ENCODE data around the gene PCSK7. TPM values are rescaled to one million over a fixed set of nuclear protein-coding genes. Genes with fewer than 3 reads are reported as not detected.
"Not testable (repeated sequence)": the region's sequence is repeated elsewhere in the genome, so short reads cannot be mapped to it uniquely, and the experiment has no call there.

PCSK7 gene
- total RNA-seq, 1 experiment from 2014 or later, result 30.0 TPM

DNA sequence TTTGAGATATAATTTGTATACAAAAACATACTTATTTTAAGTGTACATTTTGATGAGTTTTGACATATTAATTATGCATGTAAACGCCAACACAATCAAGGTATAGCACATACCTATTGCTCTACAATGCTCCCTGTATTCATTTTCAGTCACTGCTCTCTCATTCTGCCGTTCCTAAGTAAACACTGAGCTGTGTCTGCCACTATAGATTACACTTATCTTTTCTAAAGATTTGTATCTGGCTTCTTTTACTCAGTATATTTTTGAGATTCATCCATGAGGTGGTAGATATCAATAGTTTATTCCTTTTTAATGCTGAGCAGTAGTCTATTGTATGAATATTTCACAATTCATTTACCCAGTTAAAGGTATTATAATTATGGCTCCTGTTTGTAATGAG is 33.9 kb upstream of the PCSK7 start:
- H3K9ac ChIP-seq (ENCODE audit: low read length), result no peak overlapping the region
- intact Hi-C loops (cut with micrococcal nuclease), result no loop called here
- ChIA-PET POLR2A (no interaction called here), CTCF (no interaction called here), RAD21 (ENCODE audit: low non-redundant PET in 1 of 2, low total read pairs in 2 of 2, uncharacterized antibody in 2 of 2, unreplicated experiment in 2 of 2) (no interaction called here)
- no peak for DNase-seq (ENCODE audit: low read depth, low spot score)
- no peaks in the 10 kb centered on the region for H4K20me1 ChIP-seq (ENCODE audit: insufficient read depth)
- H3K79me2 ChIP-seq (ENCODE audit: insufficient read depth, low read length), result no peaks in the 10 kb centered on the region
- H3K4me2 ChIP-seq (ENCODE audit: low read length), result no peak overlapping the region
- BruUV-seq (replicated peaks), result no TSS peak
- H3K9me2 ChIP-seq (ENCODE audit: insufficient read depth), result no peaks in the 10 kb centered on the region
- H3K36me3 ChIP-seq (ENCODE audit: control insufficient read depth in 1 of 2, insufficient read depth in 2 of 2, low read length in 2 of 2), result 0 out of 4 replicates have a peak, but pooled peaks cover 0 to 5% of the 10 kb centered on the region in 2 experiments
- H3K27ac ChIP-seq (ENCODE audit: low read depth, low read length), result no peak overlapping the region
- no peaks in the 10 kb centered on the region for H3K27me3 ChIP-seq (ENCODE audit: insufficient read depth, low read length)
- ATAC-seq, result no peak
- H3K9me3 ChIP-seq (ENCODE audit: control insufficient read depth in 1 of 2, insufficient read depth in 1 of 2, low read depth in 1 of 2, low read length in 2 of 2), result no peaks in the 10 kb centered on the region
- no peak overlapping the region for H3K4me3 ChIP-seq (replicated peaks in 1 of 2; ENCODE audit: low read depth in 1 of 2, low read length in 2 of 2)
- TF ChIP-seq CBX3 (IDR thresholded peaks at IDR 0.05; ENCODE audit: low read depth), result no peak
- no peak for TF ChIP-seq POLR2A (IDR thresholded peaks at IDR 0.05; ENCODE audit: borderline replicate concordance, extremely low read depth, insufficient read depth, insufficient read length)
- TF ChIP-seq, protein P1, sequence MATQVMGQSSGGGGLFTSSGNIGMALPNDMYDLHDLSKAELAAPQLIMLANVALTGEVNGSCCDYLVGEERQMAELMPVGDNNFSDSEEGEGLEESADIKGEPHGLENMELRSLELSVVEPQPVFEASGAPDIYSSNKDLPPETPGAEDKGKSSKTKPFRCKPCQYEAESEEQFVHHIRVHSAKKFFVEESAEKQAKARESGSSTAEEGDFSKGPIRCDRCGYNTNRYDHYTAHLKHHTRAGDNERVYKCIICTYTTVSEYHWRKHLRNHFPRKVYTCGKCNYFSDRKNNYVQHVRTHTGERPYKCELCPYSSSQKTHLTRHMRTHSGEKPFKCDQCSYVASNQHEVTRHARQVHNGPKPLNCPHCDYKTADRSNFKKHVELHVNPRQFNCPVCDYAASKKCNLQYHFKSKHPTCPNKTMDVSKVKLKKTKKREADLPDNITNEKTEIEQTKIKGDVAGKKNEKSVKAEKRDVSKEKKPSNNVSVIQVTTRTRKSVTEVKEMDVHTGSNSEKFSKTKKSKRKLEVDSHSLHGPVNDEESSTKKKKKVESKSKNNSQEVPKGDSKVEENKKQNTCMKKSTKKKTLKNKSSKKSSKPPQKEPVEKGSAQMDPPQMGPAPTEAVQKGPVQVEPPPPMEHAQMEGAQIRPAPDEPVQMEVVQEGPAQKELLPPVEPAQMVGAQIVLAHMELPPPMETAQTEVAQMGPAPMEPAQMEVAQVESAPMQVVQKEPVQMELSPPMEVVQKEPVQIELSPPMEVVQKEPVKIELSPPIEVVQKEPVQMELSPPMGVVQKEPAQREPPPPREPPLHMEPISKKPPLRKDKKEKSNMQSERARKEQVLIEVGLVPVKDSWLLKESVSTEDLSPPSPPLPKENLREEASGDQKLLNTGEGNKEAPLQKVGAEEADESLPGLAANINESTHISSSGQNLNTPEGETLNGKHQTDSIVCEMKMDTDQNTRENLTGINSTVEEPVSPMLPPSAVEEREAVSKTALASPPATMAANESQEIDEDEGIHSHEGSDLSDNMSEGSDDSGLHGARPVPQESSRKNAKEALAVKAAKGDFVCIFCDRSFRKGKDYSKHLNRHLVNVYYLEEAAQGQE (IDR thresholded peaks at IDR 0.05; ENCODE audit: low read depth), result no peak
- no peak for TF ChIP-seq EZH2phosphoT487 (IDR thresholded peaks at IDR 0.05; ENCODE audit: borderline replicate concordance)
- no peak for TF ChIP-seq ZFX (IDR thresholded peaks at IDR 0.05)
- TF ChIP-seq, protein P2, sequence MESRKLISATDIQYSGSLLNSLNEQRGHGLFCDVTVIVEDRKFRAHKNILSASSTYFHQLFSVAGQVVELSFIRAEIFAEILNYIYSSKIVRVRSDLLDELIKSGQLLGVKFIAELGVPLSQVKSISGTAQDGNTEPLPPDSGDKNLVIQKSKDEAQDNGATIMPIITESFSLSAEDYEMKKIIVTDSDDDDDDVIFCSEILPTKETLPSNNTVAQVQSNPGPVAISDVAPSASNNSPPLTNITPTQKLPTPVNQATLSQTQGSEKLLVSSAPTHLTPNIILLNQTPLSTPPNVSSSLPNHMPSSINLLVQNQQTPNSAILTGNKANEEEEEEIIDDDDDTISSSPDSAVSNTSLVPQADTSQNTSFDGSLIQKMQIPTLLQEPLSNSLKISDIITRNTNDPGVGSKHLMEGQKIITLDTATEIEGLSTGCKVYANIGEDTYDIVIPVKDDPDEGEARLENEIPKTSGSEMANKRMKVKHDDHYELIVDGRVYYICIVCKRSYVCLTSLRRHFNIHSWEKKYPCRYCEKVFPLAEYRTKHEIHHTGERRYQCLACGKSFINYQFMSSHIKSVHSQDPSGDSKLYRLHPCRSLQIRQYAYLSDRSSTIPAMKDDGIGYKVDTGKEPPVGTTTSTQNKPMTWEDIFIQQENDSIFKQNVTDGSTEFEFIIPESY (IDR thresholded peaks at IDR 0.05; ENCODE audit: extremely low read depth, insufficient replicate concordance, low read length), result no peak
- TF ChIP-seq ZNF274 (IDR thresholded peaks at IDR 0.05; ENCODE audit: low read depth, low read length), result no peak
- TF ChIP-seq, protein P3, sequence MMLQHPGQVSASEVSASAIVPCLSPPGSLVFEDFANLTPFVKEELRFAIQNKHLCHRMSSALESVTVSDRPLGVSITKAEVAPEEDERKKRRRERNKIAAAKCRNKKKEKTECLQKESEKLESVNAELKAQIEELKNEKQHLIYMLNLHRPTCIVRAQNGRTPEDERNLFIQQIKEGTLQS (IDR thresholded peaks at IDR 0.05), result no peak
- TF ChIP-seq, protein P4, sequence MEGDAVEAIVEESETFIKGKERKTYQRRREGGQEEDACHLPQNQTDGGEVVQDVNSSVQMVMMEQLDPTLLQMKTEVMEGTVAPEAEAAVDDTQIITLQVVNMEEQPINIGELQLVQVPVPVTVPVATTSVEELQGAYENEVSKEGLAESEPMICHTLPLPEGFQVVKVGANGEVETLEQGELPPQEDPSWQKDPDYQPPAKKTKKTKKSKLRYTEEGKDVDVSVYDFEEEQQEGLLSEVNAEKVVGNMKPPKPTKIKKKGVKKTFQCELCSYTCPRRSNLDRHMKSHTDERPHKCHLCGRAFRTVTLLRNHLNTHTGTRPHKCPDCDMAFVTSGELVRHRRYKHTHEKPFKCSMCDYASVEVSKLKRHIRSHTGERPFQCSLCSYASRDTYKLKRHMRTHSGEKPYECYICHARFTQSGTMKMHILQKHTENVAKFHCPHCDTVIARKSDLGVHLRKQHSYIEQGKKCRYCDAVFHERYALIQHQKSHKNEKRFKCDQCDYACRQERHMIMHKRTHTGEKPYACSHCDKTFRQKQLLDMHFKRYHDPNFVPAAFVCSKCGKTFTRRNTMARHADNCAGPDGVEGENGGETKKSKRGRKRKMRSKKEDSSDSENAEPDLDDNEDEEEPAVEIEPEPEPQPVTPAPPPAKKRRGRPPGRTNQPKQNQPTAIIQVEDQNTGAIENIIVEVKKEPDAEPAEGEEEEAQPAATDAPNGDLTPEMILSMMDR (IDR thresholded peaks at IDR 0.05 in 2 of 3, conservative IDR thresholded peaks at IDR 0.05 in 1 of 3; ENCODE audit: borderline replicate concordance in 1 of 3, insufficient read depth in 1 of 3, low read depth in 2 of 3, low read length in 2 of 3), result no peak
- TF ChIP-seq SP1 (IDR thresholded peaks at IDR 0.05; ENCODE audit: low read depth), result no peak
- no peak for TF ChIP-seq EZH2 (IDR thresholded peaks at IDR 0.05)
- TF ChIP-seq, protein P5, sequence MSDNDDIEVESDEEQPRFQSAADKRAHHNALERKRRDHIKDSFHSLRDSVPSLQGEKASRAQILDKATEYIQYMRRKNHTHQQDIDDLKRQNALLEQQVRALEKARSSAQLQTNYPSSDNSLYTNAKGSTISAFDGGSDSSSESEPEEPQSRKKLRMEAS (IDR thresholded peaks at IDR 0.05), result no peak
- H2AFZ ChIP-seq (ENCODE audit: low read depth, low read length, poor library complexity, severe bottlenecking), result no peak overlapping the region
- peaks cover 0 to 4% of the 10 kb centered on the region in 2 experiments; a peak in 1 of 4 replicates for H3K4me1 ChIP-seq (ENCODE audit: control insufficient read depth in 1 of 2, insufficient read depth in 2 of 2, low read length in 2 of 2)

DNA sequence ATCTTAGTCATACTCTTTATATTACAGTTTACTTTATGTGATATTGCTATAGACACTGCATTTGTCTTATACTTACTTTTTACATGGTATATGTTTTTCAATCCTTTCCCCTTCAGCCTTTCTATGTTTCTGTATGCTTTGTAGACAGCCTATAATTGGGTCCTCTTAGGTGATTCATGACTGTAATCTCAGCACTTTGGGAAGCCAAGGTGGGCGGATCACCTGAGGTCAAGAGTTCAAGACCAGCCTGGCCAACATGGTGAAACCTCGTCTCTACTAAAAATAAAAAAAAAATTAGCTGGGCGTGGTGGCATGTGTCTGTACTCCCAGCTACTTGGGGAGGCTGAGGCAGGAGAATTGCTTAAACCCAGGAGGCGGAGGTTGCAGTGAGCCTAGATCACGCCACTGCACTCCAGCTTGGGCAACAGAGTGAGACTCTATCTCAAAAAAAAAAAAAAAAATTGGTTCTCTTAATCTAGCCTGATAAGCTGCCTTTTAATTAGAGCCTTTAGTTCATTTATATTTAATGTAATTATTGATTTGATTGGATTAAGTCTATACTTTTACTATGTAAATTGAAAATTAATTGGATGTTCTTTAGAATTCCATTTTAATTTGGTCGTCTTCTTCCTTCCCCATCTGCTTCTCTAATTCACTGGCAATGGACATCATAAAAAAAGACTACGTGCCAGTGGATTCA is 32.9 kb upstream of the PCSK7 start:
- H3K79me2 ChIP-seq (ENCODE audit: insufficient read depth, low read length); H3K27me3 ChIP-seq (ENCODE audit: insufficient read depth, low read length); H3K9me2 ChIP-seq (ENCODE audit: insufficient read depth); H3K4me3 ChIP-seq (replicated peaks in 1 of 2; ENCODE audit: low read depth in 1 of 2, low read length in 2 of 2); H2AFZ ChIP-seq (ENCODE audit: low read depth, low read length, poor library complexity, severe bottlenecking); H3K27ac ChIP-seq (ENCODE audit: low read depth, low read length); CTCF ChIA-PET; ATAC-seq; RAD21 ChIA-PET (ENCODE audit: low non-redundant PET in 1 of 2, low total read pairs in 2 of 2, uncharacterized antibody in 2 of 2, unreplicated experiment in 2 of 2); BruUV-seq (replicated peaks); POLR2A ChIA-PET; intact Hi-C loops (cut with micrococcal nuclease); H3K4me1 ChIP-seq (ENCODE audit: control insufficient read depth in 1 of 2, insufficient read depth in 2 of 2, low read length in 2 of 2); H4K20me1 ChIP-seq (ENCODE audit: insufficient read depth); H3K9ac ChIP-seq (ENCODE audit: low read length); DNase-seq (ENCODE audit: low read depth, low spot score); H3K9me3 ChIP-seq (ENCODE audit: control insufficient read depth in 1 of 2, insufficient read depth in 1 of 2, low read depth in 1 of 2, low read length in 2 of 2); H3K4me2 ChIP-seq (ENCODE audit: low read length); H3K36me3 ChIP-seq (ENCODE audit: control insufficient read depth in 1 of 2, insufficient read depth in 2 of 2, low read length in 2 of 2): not testable (repeated sequence)
